ES-I3 (cell line): Measurements from ENCODE around the gene MLN.

Experiments
- H3K36me3 ChIP-seq: 2 replicates; pipeline ENCODE4 v1.6.1; 2013; ENCODE audit warnings: mild to moderate bottlenecking, low read length, control low read depth, moderate library complexity; ENCODE audit not compliant: insufficient read depth
- H3K4me1 ChIP-seq: 2 replicates; pipeline ENCODE4 v1.6.1; 2013; ENCODE audit warnings: mild to moderate bottlenecking, control low read depth, low read length; ENCODE audit not compliant: insufficient read depth
- H3K9ac ChIP-seq: 2 replicates; pipeline ENCODE4 v1.6.1; 2013; ENCODE audit warnings: low read depth, mild to moderate bottlenecking, low read length, moderate library complexity
- H3K9me3 ChIP-seq: 2 replicates; pipeline ENCODE4 v1.6.1; 2013; ENCODE audit warnings: mild to moderate bottlenecking, low read length, moderate library complexity; ENCODE audit not compliant: control insufficient read depth, insufficient read depth

Gene MLN

GRCh38 chr6:33758815-33759216, 45.0 kb downstream of the MLN start:
- peaks cover 4% of the 10 kb centered on the region; the same call in 1 of the 2 replicates for H3K4me1 ChIP-seq
- no peaks in the 10 kb centered on the region for H3K36me3 ChIP-seq
- H3K9ac ChIP-seq: no peak overlapping the region
- H3K9me3 ChIP-seq: no peaks in the 10 kb centered on the region

- peaks cover 4% of the 10 kb centered on the region; the same call in 1 of the 2 replicates for H3K4me1 ChIP-seq
- no peak overlapping the region for H3K9ac ChIP-seq
- no peaks in the 10 kb centered on the region for H3K9me3 ChIP-seq
- H3K36me3 ChIP-seq: no peaks in the 10 kb centered on the region
Observed at GRCh38 chr6:33757906-33758305, 45.9 kb downstream of the MLN start.

- H3K36me3 ChIP-seq: no peaks in the 10 kb centered on the region
- no peaks in the 10 kb centered on the region for H3K9me3 ChIP-seq
- peaks cover 7% of the 10 kb centered on the region; the same call in 1 of the 2 replicates for H3K4me1 ChIP-seq
- no peak overlapping the region for H3K9ac ChIP-seq
Observed at GRCh38 chr6:33757113-33757512, 46.7 kb downstream of the MLN start.

- peaks cover 12% of the 10 kb centered on the region; the same call in 1 of the 2 replicates for H3K4me1 ChIP-seq
Observed at GRCh38 chr6:33756211-33756954, 47.4 kb downstream of the MLN start.

GRCh38 chr6:33755070-33755869, 48.5 kb downstream of the MLN start:
- no peak overlapping the region for H3K9ac ChIP-seq
- H3K9me3 ChIP-seq: no peaks in the 10 kb centered on the region
- H3K4me1 ChIP-seq: peaks cover 12% of the 10 kb centered on the region; the same call in 1 of the 2 replicates
- no peaks in the 10 kb centered on the region for H3K36me3 ChIP-seq

More at GRCh38 chr6:33756211-33756954, 47.4 kb downstream of the MLN start:
- no peak overlapping the region for H3K9ac ChIP-seq
- H3K36me3 ChIP-seq: no peaks in the 10 kb centered on the region
- no peaks in the 10 kb centered on the region for H3K9me3 ChIP-seq

GRCh38 chr6:33754222-33754621, 49.6 kb downstream of the MLN start:
- Histone ChIP-seq H3K36me3 (no peaks in the 10 kb centered on the region), H3K9me3 (no peaks in the 10 kb centered on the region), H3K4me1 (peaks cover 12% of the 10 kb centered on the region; the same call in 1 of the 2 replicates), H3K9ac (no peak overlapping the region)

- Histone ChIP-seq H3K9me3 (no peaks in the 10 kb centered on the region), H3K4me1 (peaks cover 22% of the 10 kb centered on the region; the same call in 1 of the 2 replicates), H3K9ac (no peak overlapping the region), H3K36me3 (no peaks in the 10 kb centered on the region)
Observed at GRCh38 chr6:33752646-33753015, 51.2 kb downstream of the MLN start.

- Histone ChIP-seq H3K36me3 (no peaks in the 10 kb centered on the region), H3K9me3 (no peaks in the 10 kb centered on the region), H3K4me1 (peaks cover 28% of the 10 kb centered on the region; the same call in 1 of the 2 replicates), H3K9ac (no peak overlapping the region)
Observed at GRCh38 chr6:33751771-33752645, 51.8 kb downstream of the MLN start.

GRCh38 chr6:33750244-33750991, 53.4 kb downstream of the MLN start:
- Histone ChIP-seq H3K9ac (no peak overlapping the region), H3K4me1 (peaks cover 40% of the 10 kb centered on the region), H3K36me3 (no peaks in the 10 kb centered on the region), H3K9me3 (no peaks in the 10 kb centered on the region)

- H3K9ac ChIP-seq: no peak overlapping the region
- no peaks in the 10 kb centered on the region for H3K36me3 ChIP-seq
- H3K9me3 ChIP-seq: no peaks in the 10 kb centered on the region
- H3K4me1 ChIP-seq: peaks cover 44% of the 10 kb centered on the region
Observed at GRCh38 chr6:33749401-33749800, 54.4 kb downstream of the MLN start.

GRCh38 chr6:33748841-33749240, 55.0 kb downstream of the MLN start:
- no peaks in the 10 kb centered on the region for H3K9me3 ChIP-seq
- no peak overlapping the region for H3K9ac ChIP-seq
- no peaks in the 10 kb centered on the region for H3K36me3 ChIP-seq
- H3K4me1 ChIP-seq: peaks cover 44% of the 10 kb centered on the region

GRCh38 chr6:33747823-33748222, 56.0 kb downstream of the MLN start:
- Histone ChIP-seq H3K36me3 (no peaks in the 10 kb centered on the region), H3K4me1 (peaks cover 44% of the 10 kb centered on the region), H3K9me3 (no peaks in the 10 kb centered on the region), H3K9ac (no peak overlapping the region)

- Histone ChIP-seq H3K4me1 (peaks cover 37% of the 10 kb centered on the region), H3K9ac (peak within 1 kb of the TSS; percentile 46), H3K9me3 (no peaks in the 10 kb centered on the region), H3K36me3 (no peaks in the 10 kb centered on the region)
Observed at GRCh38 chr6:33746651-33747100, 57.1 kb downstream of the MLN start, which contains the start of gene IP6K3. Gene IP6K3 (minus strand): TSS chr6:33746905. CDS start chr6:33735476, 11,429 bp downstream.
